Measurements from ENCODE around the gene ATXN7. TPM values are rescaled to one million over a fixed set of nuclear protein-coding genes. Genes with fewer than 3 reads are reported as not detected.

ATXN7 gene
- total RNA-seq, 2 experiments from 2014 or later: 15.2 to 35.2 TPM

DNA sequence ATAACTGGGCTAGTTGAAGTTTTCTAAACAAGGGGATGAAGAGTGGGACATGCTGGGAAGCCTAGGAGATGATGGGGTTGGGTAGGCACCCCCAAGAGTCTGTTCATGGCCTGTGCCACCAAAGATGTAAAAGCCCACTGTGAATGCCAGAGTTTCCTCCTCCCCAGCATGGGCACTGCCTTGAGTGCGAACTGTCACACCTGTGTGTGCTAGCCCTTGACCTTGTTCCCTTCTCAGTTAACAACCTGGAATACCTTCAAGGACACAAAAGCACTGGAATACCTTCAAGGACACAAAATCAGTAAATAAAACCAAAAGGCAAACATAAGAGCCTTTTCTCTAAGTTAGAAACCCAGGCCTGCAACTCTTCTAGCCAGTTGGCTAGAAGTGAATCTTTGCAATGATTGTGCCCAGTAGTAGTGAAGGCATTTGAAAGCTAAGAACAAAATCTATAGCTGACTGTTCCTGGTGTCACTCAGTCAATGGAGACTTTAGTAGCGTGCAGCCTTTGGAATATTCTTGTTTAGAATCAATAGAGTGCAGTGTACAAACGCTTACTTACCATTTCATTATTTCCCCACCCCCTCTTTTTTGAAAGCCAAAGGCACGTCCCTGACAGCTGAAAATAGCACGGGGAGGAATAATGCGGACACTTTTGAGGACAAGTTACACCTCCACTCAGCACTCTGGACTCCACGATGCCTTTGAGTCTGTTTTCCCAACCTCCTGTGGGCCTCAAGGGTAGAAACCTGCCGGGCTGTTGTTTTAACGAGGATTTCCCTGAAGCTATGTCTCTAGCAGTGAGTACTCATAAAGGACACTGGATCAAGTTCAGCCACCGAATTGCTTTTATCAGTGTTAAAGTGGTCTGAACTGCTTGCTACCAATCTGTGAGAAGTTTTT is 135.4 kb downstream of the ATXN7 start:
- Histone ChIP-seq H4K20me1 (ENCODE audit: insufficient read depth, low read length) (no peaks in the 10 kb centered on the region), H3K9me2 (ENCODE audit: insufficient read depth, low read length) (no peaks in the 10 kb centered on the region), H3K4me1 (ENCODE audit: insufficient read depth, low read length, poor library complexity, severe bottlenecking) (no peaks in the 10 kb centered on the region), H3K4me3 (ENCODE audit: low read depth, low read length, poor library complexity, severe bottlenecking) (no peak overlapping the region), H3K4me2 (ENCODE audit: low read length) (no peak overlapping the region), H3K36me3 (ENCODE audit: insufficient read depth, low read length) (peaks cover 94% of the 10 kb centered on the region), H3K27ac (ENCODE audit: low read depth, low read length, poor library complexity, severe bottlenecking) (no peak overlapping the region), H3K79me2 (ENCODE audit: insufficient read depth, low read depth, low read length) (no peaks in the 10 kb centered on the region), H3K9me3 (ENCODE audit: low read length) (no peaks in the 10 kb centered on the region), H2AFZ (ENCODE audit: low read length) (no peak overlapping the region)
- no TSS peak for BruUV-seq (replicated peaks)
- intact Hi-C loops (cut with micrococcal nuclease; ENCODE audit: unreplicated experiment): no loop called here
- CTCF ChIA-PET (ENCODE audit: unreplicated experiment): no interaction called here
- TF ChIP-seq EZH2phosphoT487 (IDR thresholded peaks at IDR 0.05; ENCODE audit: borderline replicate concordance, low read depth, low read length): no peak
- TF ChIP-seq, protein P1, sequence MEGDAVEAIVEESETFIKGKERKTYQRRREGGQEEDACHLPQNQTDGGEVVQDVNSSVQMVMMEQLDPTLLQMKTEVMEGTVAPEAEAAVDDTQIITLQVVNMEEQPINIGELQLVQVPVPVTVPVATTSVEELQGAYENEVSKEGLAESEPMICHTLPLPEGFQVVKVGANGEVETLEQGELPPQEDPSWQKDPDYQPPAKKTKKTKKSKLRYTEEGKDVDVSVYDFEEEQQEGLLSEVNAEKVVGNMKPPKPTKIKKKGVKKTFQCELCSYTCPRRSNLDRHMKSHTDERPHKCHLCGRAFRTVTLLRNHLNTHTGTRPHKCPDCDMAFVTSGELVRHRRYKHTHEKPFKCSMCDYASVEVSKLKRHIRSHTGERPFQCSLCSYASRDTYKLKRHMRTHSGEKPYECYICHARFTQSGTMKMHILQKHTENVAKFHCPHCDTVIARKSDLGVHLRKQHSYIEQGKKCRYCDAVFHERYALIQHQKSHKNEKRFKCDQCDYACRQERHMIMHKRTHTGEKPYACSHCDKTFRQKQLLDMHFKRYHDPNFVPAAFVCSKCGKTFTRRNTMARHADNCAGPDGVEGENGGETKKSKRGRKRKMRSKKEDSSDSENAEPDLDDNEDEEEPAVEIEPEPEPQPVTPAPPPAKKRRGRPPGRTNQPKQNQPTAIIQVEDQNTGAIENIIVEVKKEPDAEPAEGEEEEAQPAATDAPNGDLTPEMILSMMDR (conservative IDR thresholded peaks at IDR 0.05; ENCODE audit: low read length): no peak
- DNase-seq (ENCODE audit: low spot score): no peak
- POLR2A ChIA-PET: no interaction called here

DNA sequence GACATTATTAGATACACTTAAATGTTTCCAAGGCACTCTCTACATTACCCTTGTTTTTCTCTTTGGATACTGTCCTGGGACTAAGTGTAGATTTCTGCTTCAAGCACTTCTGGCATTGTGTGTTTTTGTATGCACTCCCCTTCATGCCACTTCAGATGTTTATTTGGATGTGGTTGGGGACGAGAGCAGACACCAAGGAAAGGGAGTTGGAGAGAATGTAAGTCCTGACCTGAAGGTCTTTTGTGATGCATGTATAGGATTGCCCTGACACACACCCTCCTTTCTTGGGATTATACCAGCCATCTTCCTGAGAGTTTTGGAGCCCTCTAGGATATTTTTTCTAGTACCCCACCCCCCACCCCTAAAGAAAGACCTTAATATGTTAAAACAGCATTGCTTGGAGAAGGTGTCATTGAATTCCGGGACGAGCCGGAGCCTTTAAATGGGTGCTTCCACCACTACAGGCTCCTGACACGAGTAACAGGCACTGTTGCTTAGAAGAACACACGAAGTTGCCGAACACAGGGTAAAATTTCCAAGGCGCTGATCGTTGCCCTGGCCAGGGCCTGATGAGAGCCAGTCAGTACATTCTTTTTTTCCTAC is 136.9 kb downstream of the ATXN7 start:
- TF ChIP-seq, protein P1 (conservative IDR thresholded peaks at IDR 0.05; ENCODE audit: low read length): no peak
- TF ChIP-seq EZH2phosphoT487 (IDR thresholded peaks at IDR 0.05; ENCODE audit: borderline replicate concordance, low read depth, low read length): no peak
- BruUV-seq (replicated peaks): no TSS peak
- intact Hi-C loops (cut with micrococcal nuclease; ENCODE audit: unreplicated experiment): no loop called here
- Histone ChIP-seq H3K27ac (ENCODE audit: low read depth, low read length, poor library complexity, severe bottlenecking) (no peak overlapping the region), H3K4me3 (ENCODE audit: low read depth, low read length, poor library complexity, severe bottlenecking) (no peak overlapping the region), H4K20me1 (ENCODE audit: insufficient read depth, low read length) (no peaks in the 10 kb centered on the region), H3K79me2 (ENCODE audit: insufficient read depth, low read depth, low read length) (no peaks in the 10 kb centered on the region), H3K36me3 (ENCODE audit: insufficient read depth, low read length) (peaks cover 93% of the 10 kb centered on the region), H3K4me1 (ENCODE audit: insufficient read depth, low read length, poor library complexity, severe bottlenecking) (no peaks in the 10 kb centered on the region), H2AFZ (ENCODE audit: low read length) (no peak overlapping the region), H3K9me2 (ENCODE audit: insufficient read depth, low read length) (no peaks in the 10 kb centered on the region), H3K9me3 (ENCODE audit: low read length) (no peaks in the 10 kb centered on the region), H3K4me2 (ENCODE audit: low read length) (no peak overlapping the region)
- ChIA-PET POLR2A (interaction anchor here (0.7 kb wide), 1 partner anchor 8 kb away, joined by 3 read pairs; no protein-coding TSS in a partner anchor), CTCF (ENCODE audit: unreplicated experiment) (no interaction called here)
- no peak for DNase-seq (ENCODE audit: low spot score)

DNA sequence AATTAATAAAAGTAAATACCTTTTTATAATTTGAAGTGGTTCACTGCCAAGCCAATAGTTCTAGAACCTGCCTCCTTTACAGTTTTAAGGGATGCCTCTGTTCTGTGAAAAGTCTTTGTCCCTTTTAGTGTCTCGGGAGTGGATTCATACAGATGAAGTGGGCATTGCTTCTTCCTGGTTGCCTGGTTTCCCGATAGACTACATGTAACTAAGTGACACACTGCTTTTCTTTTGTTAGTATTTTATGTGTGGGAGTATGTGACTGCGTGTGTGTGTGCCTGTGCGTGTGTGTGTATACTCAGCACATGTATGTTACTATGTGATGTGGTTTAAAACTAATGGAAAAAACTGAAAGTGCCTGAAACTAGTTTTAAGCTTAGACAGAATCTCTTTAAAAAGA is 138.6 kb downstream of the ATXN7 start:
- Histone ChIP-seq H2AFZ (ENCODE audit: low read length) (no peak overlapping the region), H3K9me3 (ENCODE audit: low read length) (no peaks in the 10 kb centered on the region), H3K4me3 (ENCODE audit: low read depth, low read length, poor library complexity, severe bottlenecking) (no peak overlapping the region), H4K20me1 (ENCODE audit: insufficient read depth, low read length) (no peaks in the 10 kb centered on the region), H3K4me2 (ENCODE audit: low read length) (no peak overlapping the region), H3K9me2 (ENCODE audit: insufficient read depth, low read length) (no peaks in the 10 kb centered on the region), H3K4me1 (ENCODE audit: insufficient read depth, low read length, poor library complexity, severe bottlenecking) (no peaks in the 10 kb centered on the region), H3K36me3 (ENCODE audit: insufficient read depth, low read length) (peaks cover 94% of the 10 kb centered on the region), H3K27ac (ENCODE audit: low read depth, low read length, poor library complexity, severe bottlenecking) (no peak overlapping the region), H3K79me2 (ENCODE audit: insufficient read depth, low read depth, low read length) (no peaks in the 10 kb centered on the region)
- intact Hi-C loops (cut with micrococcal nuclease; ENCODE audit: unreplicated experiment): no loop called here
- POLR2A ChIA-PET: interaction anchor here (0.6 kb wide), 1 partner anchor 341 kb away, joined by 4 read pairs; no protein-coding TSS in a partner anchor
- DNase-seq (ENCODE audit: low spot score): no peak
- CTCF ChIA-PET (ENCODE audit: unreplicated experiment): no interaction called here
- no peak for TF ChIP-seq EZH2phosphoT487 (IDR thresholded peaks at IDR 0.05; ENCODE audit: borderline replicate concordance, low read depth, low read length)
- TF ChIP-seq, protein P1 (conservative IDR thresholded peaks at IDR 0.05; ENCODE audit: low read length): no peak
- BruUV-seq (replicated peaks): no TSS peak

Data from OCI-LY7 (cell line).